SK-N-SH (cell line): ENCODE results near the gene MED7. TPM values are rescaled to one million over a fixed set of nuclear protein-coding genes. Genes with fewer than 3 reads are reported as not detected.

ENCODE experiments used
- CTCF ChIA-PET: fragments of 300-600, 350-600 bp; formaldehyde crosslinking; extraction: SDS; loops from one replicate; lab custom pipeline; 2021; lab: Yijun Ruan, JAX
- POLR2A ChIA-PET: fragments of 350-600 bp; sonication (Branson Sonifier 250); formaldehyde crosslinking; extraction: SDS; loops from one replicate; lab custom pipeline; 2020; ENCODE audit warnings: antibody characterized with exemption, inconsistent platforms; lab: Yijun Ruan, JAX
- DNase-seq: peaks from one replicate; pipeline ENCODE4 v3.0.0; 2012
- H2AFZ ChIP-seq: fragments of 200-600 bp; sonication (generic); 2 replicates; pipeline ENCODE4 v1.8.1; 2016; ENCODE audit warnings: antibody characterized with exemption, mild to moderate bottlenecking, low read depth
- H3F3A ChIP-seq: fragments of 200-600 bp; sonication (generic); replicated peaks from 2 replicates; pipeline ENCODE3; 2016; ENCODE audit warnings: antibody characterized with exemption, mild to moderate bottlenecking; ENCODE audit not compliant: insufficient read depth
- H3K27ac ChIP-seq, 2 experiments: fragments of 200-500 bp in 1 of 2; fragments of 200-600 bp in 1 of 2; sonication (Bioruptor generic) in 1 of 2; sonication (generic), shearing (Covaris generic) in 1 of 2; 2 replicates each; pipeline versions ENCODE4 v1.5.1 to v1.6.1; 2014 to 2016; ENCODE audit warnings: low read depth in 2 of 2, inconsistent platforms in 1 of 2, low read length in 1 of 2, mild to moderate bottlenecking in 1 of 2, mixed read lengths in 1 of 2
- H3K27me3 ChIP-seq: fragments of 200-600 bp; sonication (generic), shearing (Covaris generic); 2 replicates; pipeline ENCODE4 v1.6.1; 2016; ENCODE audit warnings: mixed run types; ENCODE audit not compliant: insufficient read depth
- H3K36me3 ChIP-seq, 2 experiments: fragments of 200-500 bp in 1 of 2; fragments of 200-600 bp in 1 of 2; sonication (Bioruptor generic) in 1 of 2; sonication (generic) in 1 of 2; replicated peaks in 1 of 2; 2 replicates each; pipeline versions ENCODE3 to v1.5.1; 2014 to 2016; ENCODE audit warnings: low read length in 1 of 2, mild to moderate bottlenecking in 1 of 2; ENCODE audit not compliant: insufficient read depth in 2 of 2, control insufficient read depth in 1 of 2
- H3K4me1 ChIP-seq, 2 experiments: fragments of 200-500 bp in 1 of 2; fragments of 200-600 bp in 1 of 2; sonication (Bioruptor generic) in 1 of 2; sonication (generic), shearing (Covaris generic) in 1 of 2; 2 replicates each; pipeline versions ENCODE4 v1.5.1 to v1.6.1; 2014 to 2016; ENCODE audit warnings: low read depth in 1 of 2, low read length in 1 of 2, mixed run types in 1 of 2; ENCODE audit not compliant: insufficient read depth in 2 of 2, control insufficient read depth in 1 of 2
- H3K4me2 ChIP-seq: fragments of 200-600 bp; sonication (generic), shearing (Covaris generic); 2 replicates; pipeline ENCODE4 v1.6.1; 2017; ENCODE audit warnings: mixed run types
- H3K4me3 ChIP-seq, 2 experiments: fragments of 200-500 bp in 1 of 2; fragments of 200-600 bp in 1 of 2; sonication (Bioruptor generic) in 1 of 2; sonication (generic), shearing (Covaris generic) in 1 of 2; 2 replicates each; pipeline versions ENCODE4 v1.5.1 to v1.8.1; 2014 to 2016; ENCODE audit warnings: low read depth in 2 of 2, inconsistent platforms in 1 of 2, low read length in 1 of 2, mild to moderate bottlenecking in 1 of 2, mixed read lengths in 1 of 2, moderate library complexity in 1 of 2
- H3K79me2 ChIP-seq: fragments of 200-600 bp; sonication (generic); 2 replicates; pipeline ENCODE4 v1.8.1; 2017; ENCODE audit warnings: mild to moderate bottlenecking; ENCODE audit not compliant: insufficient read depth
- H3K9ac ChIP-seq: fragments of 200-600 bp; sonication (generic); 2 replicates; pipeline ENCODE4 v1.6.1; 2017; ENCODE audit warnings: mixed run types
- H3K9me2 ChIP-seq: fragments of 200-600 bp; sonication (generic); 2 replicates; pipeline ENCODE4 v1.6.1; 2017; ENCODE audit warnings: mixed run types
- H3K9me3 ChIP-seq: fragments of 200-600 bp; sonication (generic); 2 replicates; pipeline ENCODE4 v1.6.1; 2017; ENCODE audit warnings: mixed run types, mild to moderate bottlenecking, moderate library complexity
- H4K20me1 ChIP-seq: fragments of 200-600 bp; sonication (generic); 2 replicates; pipeline ENCODE4 v1.6.1; 2017; ENCODE audit warnings: mild to moderate bottlenecking, mixed run types; ENCODE audit not compliant: insufficient read depth
- CHD2 ChIP-seq: fragments of 150-350 bp; IDR thresholded peaks from 2 replicates; pipeline ENCODE4 v1.6.1; 2018; ENCODE audit warnings: low read length; ENCODE audit not compliant: partially characterized antibody
- ELF1 ChIP-seq: IDR thresholded peaks from 2 replicates; pipeline ENCODE4 v1.4.0; 2012
- FOXM1 ChIP-seq: IDR thresholded peaks from 2 replicates; pipeline ENCODE4 v1.4.0; 2012; ENCODE audit warnings: low read depth, mild to moderate bottlenecking
- GABPA ChIP-seq: IDR thresholded peaks from 2 replicates; pipeline ENCODE4 v1.4.0; 2012; ENCODE audit warnings: low read depth, mild to moderate bottlenecking
- JUND ChIP-seq: IDR thresholded peaks from 2 replicates; pipeline ENCODE4 v1.4.0; 2012
- MXI1 ChIP-seq: IDR thresholded peaks from 2 replicates; pipeline ENCODE4 v1.6.1; 2012; ENCODE audit warnings: mild to moderate bottlenecking, low read depth, low read length, improper control_type of control experiment
- NRF1 ChIP-seq: IDR thresholded peaks from 2 replicates; pipeline ENCODE4 v1.6.1; 2012; ENCODE audit warnings: low read depth, mild to moderate bottlenecking, low read length
- POLR2AphosphoS5 ChIP-seq: IDR thresholded peaks from 2 replicates; pipeline ENCODE4 v1.6.1; 2012; ENCODE audit warnings: low read depth, low read length
- RCOR1 ChIP-seq: fragments of 150-350 bp; IDR thresholded peaks from 2 replicates; pipeline ENCODE4 v1.6.1; 2017; ENCODE audit warnings: antibody characterized with exemption, low read length
- RFX5 ChIP-seq: IDR thresholded peaks from 2 replicates; pipeline ENCODE4 v1.6.1; 2012; ENCODE audit warnings: mild to moderate bottlenecking, improper control_type of control experiment, low read length
- SIN3A ChIP-seq: IDR thresholded peaks from 2 replicates; pipeline ENCODE4 v1.6.1; 2012; ENCODE audit warnings: low read depth, mild to moderate bottlenecking, low read length, moderate library complexity, borderline replicate concordance
- TAF1 ChIP-seq: IDR thresholded peaks from 2 replicates; pipeline ENCODE4 v1.6.1; 2012; ENCODE audit warnings: low read depth, mild to moderate bottlenecking, low read length, moderate library complexity, borderline replicate concordance
- YY1 ChIP-seq: IDR thresholded peaks from 2 replicates; pipeline ENCODE4 v1.4.0; 2012; ENCODE audit warnings: low read depth, mild to moderate bottlenecking
- WGBS: methylation state at CpG from one replicate; pipeline ENCODE4 v1.1.6; 2017; ENCODE audit warnings: low lambda C conversion rate; 5-methylcytosine and 5-hydroxymethylcytosine counted together
- polyA plus RNA-seq, 3 experiments: library from polyadenylated mRNA; depleted of rRNA; stranded (reverse); fragments of >200 nt; gene quantifications; 2 replicates each; pipeline ENCODE4 v1.2.3, GENCODE V29; 2012
- TF ChIP-seq, protein P1 (sequence below): fragments of 150-350 bp; IDR thresholded peaks from 2 replicates; pipeline ENCODE4 v1.6.1; 2017; ENCODE audit warnings: antibody characterized with exemption, low read length, low read depth, borderline replicate concordance
- TF ChIP-seq, protein P2 (sequence below): IDR thresholded peaks from 2 replicates; pipeline ENCODE4 v1.4.0; 2012; ENCODE audit warnings: low read depth
- TF ChIP-seq, protein P3 (sequence below): fragments of 150-350 bp; IDR thresholded peaks from 2 replicates; pipeline ENCODE4 v1.6.1; 2016; ENCODE audit warnings: mild to moderate bottlenecking, low read depth, low read length
- TF ChIP-seq, protein P4 (sequence below): IDR thresholded peaks from 2 replicates; pipeline ENCODE4; 2012
- TF ChIP-seq, protein P5 (sequence below): fragments of 200-600 bp; sonication (generic); IDR thresholded peaks from 2 replicates; pipeline ENCODE4 v1.6.1; 2017; ENCODE audit warnings: antibody characterized with exemption, mild to moderate bottlenecking, moderate library complexity

MED7 gene, protein sequence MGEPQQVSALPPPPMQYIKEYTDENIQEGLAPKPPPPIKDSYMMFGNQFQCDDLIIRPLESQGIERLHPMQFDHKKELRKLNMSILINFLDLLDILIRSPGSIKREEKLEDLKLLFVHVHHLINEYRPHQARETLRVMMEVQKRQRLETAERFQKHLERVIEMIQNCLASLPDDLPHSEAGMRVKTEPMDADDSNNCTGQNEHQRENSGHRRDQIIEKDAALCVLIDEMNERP
- 5.3 and 8.1 TPM in 2 replicates for polyA plus RNA-seq (2012; rRNA removed)
- 8.0 and 11.3 TPM in 2 replicates for polyA plus RNA-seq (2012; cell fraction: cytosol; rRNA removed)
- 2.3 and 5.6 TPM in 2 replicates for polyA plus RNA-seq (2012; cell fraction: nucleus; rRNA removed)

DNA sequence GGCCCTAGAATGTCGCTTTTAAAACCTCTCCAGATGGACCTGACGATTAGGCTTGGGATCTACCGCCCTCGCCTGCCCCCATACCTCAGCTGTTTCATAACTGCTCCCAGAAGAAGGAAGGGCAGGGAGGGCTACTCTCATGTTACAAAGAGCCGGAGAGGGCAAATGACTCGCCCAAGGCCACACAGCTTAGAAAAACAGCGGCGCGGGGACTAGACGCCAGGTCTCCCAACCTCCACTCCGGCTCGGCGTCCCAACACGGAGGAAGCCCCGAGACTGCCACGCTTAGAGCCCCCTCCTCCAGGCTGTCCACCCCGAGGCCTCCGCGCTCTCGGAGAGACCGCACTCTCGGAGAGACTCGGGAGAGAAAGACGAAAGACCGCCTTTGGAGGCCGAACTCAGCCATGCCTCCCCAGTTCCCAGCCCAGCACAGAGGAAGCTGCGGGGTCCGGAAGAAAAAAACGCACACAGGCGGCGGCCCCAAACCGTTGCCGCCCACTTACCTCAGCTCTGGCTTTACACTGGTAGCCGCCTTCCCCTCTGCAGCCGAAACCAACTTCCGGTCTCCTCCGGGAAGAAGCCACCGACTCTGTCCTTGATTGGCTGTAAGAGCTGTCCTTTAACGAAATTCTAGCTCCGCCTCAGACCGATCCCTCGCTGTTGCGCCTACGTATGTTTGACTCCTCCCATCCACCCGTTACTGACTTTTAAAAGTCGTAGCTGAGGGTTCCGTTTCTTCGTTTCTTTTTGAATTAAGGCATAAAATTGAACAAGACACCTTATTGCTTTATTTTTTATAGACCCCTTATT lies at the start of gene MED7:
MED7 (minus strand) TSS at position 549 of the 810 bp plus-strand sequence. CDS start 3,434 bp downstream, outside the sequence.
- Histone ChIP-seq H3K9me3 (no peaks in the 10 kb centered on the region), H3K9me2 (no peaks in the 10 kb centered on the region), H3K4me3 (peak within 1 kb of the TSS; percentile 96 to 99), H3K4me2 (peak within 1 kb of the TSS; percentile 89), H3F3A (peaks cover 10% of the 10 kb centered on the region), H3K9ac (peak within 1 kb of the TSS; percentile 97), H3K4me1 (peaks cover 0 to 9% of the 10 kb centered on the region in 2 experiments; a peak in 1 of 4 replicates), H2AFZ (peak within 1 kb of the TSS; percentile 98), H3K27me3 (no peaks in the 10 kb centered on the region), H3K79me2 (peaks cover 49% of the 10 kb centered on the region), H3K36me3 (peaks cover 18 to 22% of the 10 kb centered on the region in 2 experiments), H4K20me1 (peaks cover 5% of the 10 kb centered on the region), H3K27ac (peak within 1 kb of the TSS; percentile 77 to 85)
- DNase-seq, result peak; percentile 90
- WGBS, result under 1% methylated on average over 22 of the region's 48 CpGs
- ChIA-PET POLR2A (interaction anchor here (0.9 to 1.4 kb wide), 2 partner anchors 11 to 589 kb away, joined by 4 to 7 read pairs; partner anchors contain the start of gene THG1L), CTCF (interaction anchor here (1.0 to 1.9 kb wide), 3 partner anchors 10 to 110 kb away, joined by 3 to 13 read pairs (median 3); no protein-coding TSS in a partner anchor)
- TF ChIP-seq YY1 (peak; percentile 36; the same call in 1 of the 2 replicates), ELF1 (peak; percentile 60; the same call in 1 of the 2 replicates), FOXM1 (peak; percentile 68; the same call in 1 of the 2 replicates), RCOR1 (peak; percentile 18; the same call in 1 of the 2 replicates), SIN3A (peak; percentile 61; the same call in 1 of the 2 replicates), MXI1 (no peak), GABPA (peak; percentile 88), RFX5 (no peak), CHD2 (peak; percentile 17), NRF1 (no peak), POLR2AphosphoS5 (peak; percentile 91), JUND (no peak), TAF1 (peak; percentile 87; the same call in 1 of the 2 replicates)
- TF ChIP-seq, protein P1, sequence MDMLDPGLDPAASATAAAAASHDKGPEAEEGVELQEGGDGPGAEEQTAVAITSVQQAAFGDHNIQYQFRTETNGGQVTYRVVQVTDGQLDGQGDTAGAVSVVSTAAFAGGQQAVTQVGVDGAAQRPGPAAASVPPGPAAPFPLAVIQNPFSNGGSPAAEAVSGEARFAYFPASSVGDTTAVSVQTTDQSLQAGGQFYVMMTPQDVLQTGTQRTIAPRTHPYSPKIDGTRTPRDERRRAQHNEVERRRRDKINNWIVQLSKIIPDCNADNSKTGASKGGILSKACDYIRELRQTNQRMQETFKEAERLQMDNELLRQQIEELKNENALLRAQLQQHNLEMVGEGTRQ, result no peak
- TF ChIP-seq, protein P2, sequence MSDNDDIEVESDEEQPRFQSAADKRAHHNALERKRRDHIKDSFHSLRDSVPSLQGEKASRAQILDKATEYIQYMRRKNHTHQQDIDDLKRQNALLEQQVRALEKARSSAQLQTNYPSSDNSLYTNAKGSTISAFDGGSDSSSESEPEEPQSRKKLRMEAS, result peak; percentile 57
- TF ChIP-seq, protein P3, sequence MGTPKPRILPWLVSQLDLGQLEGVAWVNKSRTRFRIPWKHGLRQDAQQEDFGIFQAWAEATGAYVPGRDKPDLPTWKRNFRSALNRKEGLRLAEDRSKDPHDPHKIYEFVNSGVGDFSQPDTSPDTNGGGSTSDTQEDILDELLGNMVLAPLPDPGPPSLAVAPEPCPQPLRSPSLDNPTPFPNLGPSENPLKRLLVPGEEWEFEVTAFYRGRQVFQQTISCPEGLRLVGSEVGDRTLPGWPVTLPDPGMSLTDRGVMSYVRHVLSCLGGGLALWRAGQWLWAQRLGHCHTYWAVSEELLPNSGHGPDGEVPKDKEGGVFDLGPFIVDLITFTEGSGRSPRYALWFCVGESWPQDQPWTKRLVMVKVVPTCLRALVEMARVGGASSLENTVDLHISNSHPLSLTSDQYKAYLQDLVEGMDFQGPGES, result peak; percentile 27; the same call in 1 of the 2 replicates
- TF ChIP-seq, protein P4, sequence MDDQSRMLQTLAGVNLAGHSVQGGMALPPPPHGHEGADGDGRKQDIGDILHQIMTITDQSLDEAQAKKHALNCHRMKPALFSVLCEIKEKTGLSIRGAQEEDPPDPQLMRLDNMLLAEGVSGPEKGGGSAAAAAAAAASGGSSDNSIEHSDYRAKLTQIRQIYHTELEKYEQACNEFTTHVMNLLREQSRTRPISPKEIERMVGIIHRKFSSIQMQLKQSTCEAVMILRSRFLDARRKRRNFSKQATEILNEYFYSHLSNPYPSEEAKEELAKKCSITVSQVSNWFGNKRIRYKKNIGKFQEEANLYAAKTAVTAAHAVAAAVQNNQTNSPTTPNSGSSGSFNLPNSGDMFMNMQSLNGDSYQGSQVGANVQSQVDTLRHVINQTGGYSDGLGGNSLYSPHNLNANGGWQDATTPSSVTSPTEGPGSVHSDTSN, result peak; percentile 99
- TF ChIP-seq, protein P5, sequence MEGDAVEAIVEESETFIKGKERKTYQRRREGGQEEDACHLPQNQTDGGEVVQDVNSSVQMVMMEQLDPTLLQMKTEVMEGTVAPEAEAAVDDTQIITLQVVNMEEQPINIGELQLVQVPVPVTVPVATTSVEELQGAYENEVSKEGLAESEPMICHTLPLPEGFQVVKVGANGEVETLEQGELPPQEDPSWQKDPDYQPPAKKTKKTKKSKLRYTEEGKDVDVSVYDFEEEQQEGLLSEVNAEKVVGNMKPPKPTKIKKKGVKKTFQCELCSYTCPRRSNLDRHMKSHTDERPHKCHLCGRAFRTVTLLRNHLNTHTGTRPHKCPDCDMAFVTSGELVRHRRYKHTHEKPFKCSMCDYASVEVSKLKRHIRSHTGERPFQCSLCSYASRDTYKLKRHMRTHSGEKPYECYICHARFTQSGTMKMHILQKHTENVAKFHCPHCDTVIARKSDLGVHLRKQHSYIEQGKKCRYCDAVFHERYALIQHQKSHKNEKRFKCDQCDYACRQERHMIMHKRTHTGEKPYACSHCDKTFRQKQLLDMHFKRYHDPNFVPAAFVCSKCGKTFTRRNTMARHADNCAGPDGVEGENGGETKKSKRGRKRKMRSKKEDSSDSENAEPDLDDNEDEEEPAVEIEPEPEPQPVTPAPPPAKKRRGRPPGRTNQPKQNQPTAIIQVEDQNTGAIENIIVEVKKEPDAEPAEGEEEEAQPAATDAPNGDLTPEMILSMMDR, result no peak
